K562 (cell line): Measurements from ENCODE around the gene PRSS38. TPM values are rescaled to one million over a fixed set of nuclear protein-coding genes. Genes with fewer than 3 reads are reported as not detected.

Experiments used
- CLOCK ChIP-seq: fragments of 250-450 bp; sonication (Bioruptor Pico); IDR thresholded peaks from 2 replicates; pipeline ENCODE4 v1.4.0; 2020; ENCODE audit warnings: mild to moderate bottlenecking, moderate library complexity, borderline replicate concordance
- CREB3L1 ChIP-seq: fragments of 450-650 bp; IDR thresholded peaks from 2 replicates; pipeline ENCODE4 v1.6.1; 2014; ENCODE audit warnings: low read depth, mild to moderate bottlenecking, moderate library complexity, borderline replicate concordance
- GTF2E2 ChIP-seq: fragments of 200-800 bp; sonication (Bioruptor generic); IDR thresholded peaks from 2 replicates; pipeline ENCODE4 v1.6.1; 2016; ENCODE audit warnings: missing genetic modification characterization, missing compliant biosample characterization
- HDAC6 ChIP-seq: IDR thresholded peaks from 2 replicates; pipeline ENCODE4 v1.6.1; 2012; ENCODE audit warnings: low read depth, mild to moderate bottlenecking, control low read depth, inconsistent platforms, low read length, moderate library complexity
- MXI1 ChIP-seq: IDR thresholded peaks from 2 replicates; pipeline ENCODE4 v1.6.1; 2011; ENCODE audit warnings: low read depth, mild to moderate bottlenecking, improper control_type of control experiment, low read length
- NBN ChIP-seq: fragments of 450-650 bp; IDR thresholded peaks from 2 replicates; pipeline ENCODE4 v1.6.1; 2016; ENCODE audit warnings: low read depth, mild to moderate bottlenecking
- NONO ChIP-seq, 2 experiments: fragments of 200-400 bp in 1 of 2; fragments of 450-650 bp in 1 of 2; formaldehyde crosslinking in 1 of 2; IDR thresholded peaks; 2 replicates each; pipeline ENCODE4 v1.6.1; 2017; ENCODE audit warnings: low read depth in 2 of 2, mild to moderate bottlenecking in 2 of 2, moderate library complexity in 2 of 2, low read length in 1 of 2
- OTX1 ChIP-seq: fragments of 450-650 bp; formaldehyde crosslinking; IDR thresholded peaks from 2 replicates; pipeline ENCODE4 v1.4.0; 2022; ENCODE audit warnings: mild to moderate bottlenecking
- POLR2AphosphoS5 ChIP-seq: IDR thresholded peaks from 2 replicates; pipeline ENCODE4 v1.6.1; 2011; ENCODE audit warnings: mild to moderate bottlenecking, low read depth, low read length, moderate library complexity; ENCODE audit not compliant: control insufficient read depth, insufficient read depth
- RBM34 ChIP-seq: fragments of 200-400 bp; formaldehyde crosslinking; IDR thresholded peaks from 2 replicates; pipeline ENCODE4 v1.6.1; 2018; ENCODE audit warnings: low read length, borderline replicate concordance; ENCODE audit not compliant: insufficient read depth
- SOX6 ChIP-seq: fragments of 450-650 bp; IDR thresholded peaks from 2 replicates; pipeline ENCODE4 v1.6.1; 2014; ENCODE audit warnings: mild to moderate bottlenecking
- SREBF2 ChIP-seq: sonication (generic); formaldehyde crosslinking; IDR thresholded peaks from 2 replicates; pipeline ENCODE4 v1.4.0; 2020; ENCODE audit warnings: mild to moderate bottlenecking, missing genetic modification reagents
- SRSF7 ChIP-seq: fragments of 200-400 bp; formaldehyde crosslinking; optimal IDR thresholded peaks from 2 replicates; pipeline ENCODE3; 2017; ENCODE audit warnings: mild to moderate bottlenecking, low read depth, low read length
- STAT5A ChIP-seq: IDR thresholded peaks from 2 replicates; pipeline ENCODE4 v1.6.1; 2012; ENCODE audit warnings: low read length, inconsistent platforms, borderline replicate concordance
- TARDBP ChIP-seq: fragments of 450-650 bp; IDR thresholded peaks from 2 replicates; pipeline ENCODE4 v1.6.1; 2016
- TBL1XR1 ChIP-seq, 2 experiments: IDR thresholded peaks; 2 replicates each; pipeline ENCODE4 v1.6.1; 2012; ENCODE audit warnings: improper control_type of control experiment in 2 of 2, low read length in 2 of 2, mild to moderate bottlenecking in 1 of 2
- TEAD2 ChIP-seq: fragments of 450-650 bp; IDR thresholded peaks from 2 replicates; pipeline ENCODE4 v1.6.1; 2016; ENCODE audit warnings: missing genetic modification characterization, control low read depth, missing compliant biosample characterization
- ZNF143 ChIP-seq: sonication (generic); formaldehyde crosslinking; IDR thresholded peaks from 2 replicates; pipeline ENCODE4 v1.9.0; 2022; ENCODE audit warnings: mild to moderate bottlenecking, missing genetic modification reagents
- ZNF282 ChIP-seq: sonication (generic); formaldehyde crosslinking; IDR thresholded peaks from 2 replicates; pipeline ENCODE4 v1.8.1; 2023; ENCODE audit warnings: missing genetic modification reagents
- ZNF41 ChIP-seq: fragments of 250-450 bp; sonication (Bioruptor Pico); conservative IDR thresholded peaks from 2 replicates; pipeline ENCODE4 v1.4.0; 2020; ENCODE audit warnings: mild to moderate bottlenecking
- ZNF778 ChIP-seq: fragments of 450-650 bp; formaldehyde crosslinking; IDR thresholded peaks from 2 replicates; pipeline ENCODE4 v1.4.0; 2020; ENCODE audit warnings: mild to moderate bottlenecking, moderate library complexity
- polyA plus RNA-seq, 8 experiments: library from polyadenylated mRNA; depleted of rRNA in 4 of 8; stranded (reverse) in 5 of 8; unstranded in 3 of 8; fragments of >200 nt; fragmentation: Nextera tagmentation in 2 of 8; fragmentation: Illumina TruSeq in 1 of 8; extraction: Ambion mirVana in 2 of 8; extraction: Trizol in 1 of 8; gene quantifications; 2 replicates each; pipeline versions ENCODE4 v1.2.1 to v1.2.3, GENCODE V29; 2011 to 2014; ENCODE audit warnings: inconsistent platforms in 1 of 8, missing spikeins in 1 of 8
- total RNA-seq, 7 experiments: library from RNA; depleted of rRNA in 6 of 7; stranded (reverse); fragments of >200 nt in 6 of 7; fragmentation: Illumina TruSeq in 2 of 7; extraction: Trizol in 2 of 7; gene quantifications; 2 replicates each; pipeline versions ENCODE4 v1.2.1 to v1.2.3, GENCODE V29; 2011 to 2021; ENCODE audit warnings: low replicate concordance in 1 of 7
- TF ChIP-seq, protein P1 (sequence below): fragments of 450-650 bp; IDR thresholded peaks from 2 replicates; pipeline ENCODE4 v1.6.1; 2017; ENCODE audit warnings: mild to moderate bottlenecking, moderate library complexity
- TF ChIP-seq, protein P2 (sequence below): sonication (generic); formaldehyde crosslinking; IDR thresholded peaks from 2 replicates; pipeline ENCODE4 v1.8.1; 2023; ENCODE audit warnings: mild to moderate bottlenecking, missing genetic modification reagents

PRSS38 gene
- total and polyA plus RNA-seq, 9 of the 15 experiments (the other 6 are each of a cell fraction or from before 2014, with no cell fraction given): 0.09 to 0.14 TPM; not detected in 7

- no peak for TF ChIP-seq CREB3L1
- peak; percentile 86 for TF ChIP-seq TARDBP
- TF ChIP-seq OTX1 (CRISPR knock-in tag): no peak
- TF ChIP-seq SRSF7: no peak
- TF ChIP-seq ZNF41 (CRISPR knock-in tag): no peak
- TF ChIP-seq HDAC6: no peak
- TF ChIP-seq STAT5A: peak; percentile 59; the same call in 1 of the 2 replicates
- TF ChIP-seq TEAD2 (tag): no peak
- no peak for TF ChIP-seq GTF2E2
- TF ChIP-seq ZNF282 (CRISPR knock-in tag): no peak
- TF ChIP-seq, protein P1, sequence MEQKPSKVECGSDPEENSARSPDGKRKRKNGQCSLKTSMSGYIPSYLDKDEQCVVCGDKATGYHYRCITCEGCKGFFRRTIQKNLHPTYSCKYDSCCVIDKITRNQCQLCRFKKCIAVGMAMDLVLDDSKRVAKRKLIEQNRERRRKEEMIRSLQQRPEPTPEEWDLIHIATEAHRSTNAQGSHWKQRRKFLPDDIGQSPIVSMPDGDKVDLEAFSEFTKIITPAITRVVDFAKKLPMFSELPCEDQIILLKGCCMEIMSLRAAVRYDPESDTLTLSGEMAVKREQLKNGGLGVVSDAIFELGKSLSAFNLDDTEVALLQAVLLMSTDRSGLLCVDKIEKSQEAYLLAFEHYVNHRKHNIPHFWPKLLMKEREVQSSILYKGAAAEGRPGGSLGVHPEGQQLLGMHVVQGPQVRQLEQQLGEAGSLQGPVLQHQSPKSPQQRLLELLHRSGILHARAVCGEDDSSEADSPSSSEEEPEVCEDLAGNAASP: no peak
- TF ChIP-seq NBN: no peak
- no peak for TF ChIP-seq NONO (IDR thresholded peaks at IDR 0.05; ENCODE audit: low read depth in 2 of 2, low read length in 1 of 2)
- no peak for TF ChIP-seq ZNF143
- no peak for TF ChIP-seq POLR2AphosphoS5
- no peak for TF ChIP-seq RBM34
- TF ChIP-seq ZNF778 (CRISPR knock-in tag): no peak
- TF ChIP-seq, protein P2, sequence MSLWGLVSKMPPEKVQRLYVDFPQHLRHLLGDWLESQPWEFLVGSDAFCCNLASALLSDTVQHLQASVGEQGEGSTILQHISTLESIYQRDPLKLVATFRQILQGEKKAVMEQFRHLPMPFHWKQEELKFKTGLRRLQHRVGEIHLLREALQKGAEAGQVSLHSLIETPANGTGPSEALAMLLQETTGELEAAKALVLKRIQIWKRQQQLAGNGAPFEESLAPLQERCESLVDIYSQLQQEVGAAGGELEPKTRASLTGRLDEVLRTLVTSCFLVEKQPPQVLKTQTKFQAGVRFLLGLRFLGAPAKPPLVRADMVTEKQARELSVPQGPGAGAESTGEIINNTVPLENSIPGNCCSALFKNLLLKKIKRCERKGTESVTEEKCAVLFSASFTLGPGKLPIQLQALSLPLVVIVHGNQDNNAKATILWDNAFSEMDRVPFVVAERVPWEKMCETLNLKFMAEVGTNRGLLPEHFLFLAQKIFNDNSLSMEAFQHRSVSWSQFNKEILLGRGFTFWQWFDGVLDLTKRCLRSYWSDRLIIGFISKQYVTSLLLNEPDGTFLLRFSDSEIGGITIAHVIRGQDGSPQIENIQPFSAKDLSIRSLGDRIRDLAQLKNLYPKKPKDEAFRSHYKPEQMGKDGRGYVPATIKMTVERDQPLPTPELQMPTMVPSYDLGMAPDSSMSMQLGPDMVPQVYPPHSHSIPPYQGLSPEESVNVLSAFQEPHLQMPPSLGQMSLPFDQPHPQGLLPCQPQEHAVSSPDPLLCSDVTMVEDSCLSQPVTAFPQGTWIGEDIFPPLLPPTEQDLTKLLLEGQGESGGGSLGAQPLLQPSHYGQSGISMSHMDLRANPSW (CRISPR knock-in tag): no peak
- peak; percentile 86 for TF ChIP-seq MXI1
- no peak for TF ChIP-seq CLOCK (CRISPR knock-in tag)
- TF ChIP-seq SOX6: peak; percentile 88
- TF ChIP-seq SREBF2 (CRISPR knock-in tag): no peak
- no peak for TF ChIP-seq TBL1XR1 (IDR thresholded peaks at IDR 0.05; ENCODE audit: low read length in 2 of 2)
Measured at GRCh38 chr1:227848430-227848932, 33.0 kb downstream of the PRSS38 start (continued).
